ENCODE results near the gene ZNF518B.

Gene ZNF518B, protein sequence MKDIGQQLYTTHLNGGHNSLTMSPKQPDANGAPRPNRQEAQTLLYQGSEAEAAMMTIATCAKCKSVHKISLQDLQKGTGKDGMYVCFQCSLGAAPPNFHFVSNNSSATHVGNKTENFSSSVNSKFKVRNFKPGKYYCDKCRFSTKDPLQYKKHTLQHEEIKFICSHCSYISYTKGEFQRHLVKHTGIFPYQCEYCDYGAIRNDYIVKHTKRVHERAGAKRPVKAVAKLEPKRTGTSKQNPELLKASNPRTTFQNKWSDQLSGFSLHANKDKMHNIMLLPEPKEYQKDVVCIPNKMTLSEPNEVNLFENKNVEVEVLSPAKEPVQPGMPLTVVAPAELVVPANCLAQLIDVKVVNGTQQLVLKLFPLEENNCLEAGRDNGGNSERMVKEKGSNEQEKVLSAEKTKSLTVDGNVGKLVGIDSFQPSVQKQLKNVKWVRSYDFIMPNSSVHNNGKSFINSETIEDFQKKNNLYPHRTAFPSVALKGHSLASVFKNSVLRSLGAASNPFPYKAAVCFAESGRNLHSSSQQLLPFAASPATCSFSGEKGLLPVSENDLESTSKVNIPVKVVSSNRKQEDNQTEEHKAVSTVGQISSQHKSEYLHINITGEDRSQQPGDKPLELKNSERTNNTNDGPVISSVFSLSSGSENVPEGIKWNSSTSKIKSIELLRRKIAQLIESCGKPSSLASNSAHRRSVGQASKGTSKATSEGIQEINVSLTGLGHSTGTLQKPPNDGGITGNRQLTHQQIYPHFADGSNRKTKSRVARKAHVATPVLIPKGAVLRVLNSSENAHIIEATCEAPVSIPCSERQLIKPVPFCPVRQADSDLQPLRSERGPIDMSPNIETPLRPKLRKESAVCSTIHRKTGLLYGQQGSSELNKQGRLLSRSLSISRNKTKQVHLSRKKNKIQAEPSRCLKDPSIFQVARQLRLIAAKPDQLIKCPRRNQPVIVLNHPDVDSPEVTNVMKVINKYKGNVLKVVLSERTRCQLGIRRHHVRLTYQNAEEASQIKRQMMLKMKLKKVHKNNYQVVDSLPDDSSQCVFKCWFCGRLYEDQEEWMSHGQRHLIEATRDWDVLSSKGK

DNA sequence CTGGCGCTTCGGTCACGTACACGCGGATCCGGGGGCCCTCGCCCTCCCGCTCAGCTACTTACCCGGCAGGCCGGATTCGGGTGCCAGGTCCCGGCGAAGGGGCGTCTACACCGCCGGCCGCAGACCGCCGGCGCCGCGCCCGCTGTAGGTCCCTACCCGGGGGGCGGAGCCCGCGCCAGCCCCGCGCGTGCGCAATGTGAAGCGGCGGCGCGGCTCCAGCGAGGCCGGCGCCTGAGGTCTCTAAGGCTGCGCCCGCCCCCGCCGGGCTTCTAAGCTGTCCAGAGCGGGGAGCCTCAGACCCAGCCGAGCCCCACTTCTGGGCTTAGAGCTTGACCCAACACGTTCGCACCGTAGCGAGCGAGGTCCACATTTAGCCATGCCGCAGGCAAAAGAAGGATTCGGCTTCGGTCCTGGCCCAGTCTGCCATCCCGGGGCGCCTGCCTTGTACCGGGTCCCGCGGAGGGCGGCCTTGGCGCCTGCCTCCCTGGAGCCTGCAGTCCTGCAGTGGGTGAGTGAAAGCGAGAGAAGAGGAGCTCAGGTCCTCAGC, at the start of gene ZNF518B:
Gene ZNF518B (minus strand): TSS at position 172 of the 547 bp plus-strand sequence. CDS start 11,098 bp downstream, outside the sequence.
- DNase-seq = no peak

DNA sequence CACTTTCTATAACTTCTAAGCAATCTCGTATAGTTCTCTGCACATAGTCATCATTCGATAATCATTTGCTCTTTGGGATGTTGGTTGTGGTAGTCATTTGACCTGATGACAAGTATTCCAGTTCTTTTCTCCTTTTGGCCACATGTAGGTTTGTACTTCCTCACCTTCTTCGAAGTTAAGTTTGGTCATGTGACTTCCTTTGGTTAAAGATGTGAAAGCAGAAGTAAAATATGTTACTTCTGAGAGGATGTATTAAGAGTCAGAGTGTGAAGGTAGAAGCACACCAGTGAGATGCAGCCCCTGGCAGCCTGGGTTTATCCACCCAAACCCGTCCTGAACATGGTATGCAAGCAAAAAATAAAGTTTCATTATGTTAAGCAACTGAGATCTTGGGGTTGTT, 48.9 kb upstream of the ZNF518B start:
- no peak for DNase-seq

DNA sequence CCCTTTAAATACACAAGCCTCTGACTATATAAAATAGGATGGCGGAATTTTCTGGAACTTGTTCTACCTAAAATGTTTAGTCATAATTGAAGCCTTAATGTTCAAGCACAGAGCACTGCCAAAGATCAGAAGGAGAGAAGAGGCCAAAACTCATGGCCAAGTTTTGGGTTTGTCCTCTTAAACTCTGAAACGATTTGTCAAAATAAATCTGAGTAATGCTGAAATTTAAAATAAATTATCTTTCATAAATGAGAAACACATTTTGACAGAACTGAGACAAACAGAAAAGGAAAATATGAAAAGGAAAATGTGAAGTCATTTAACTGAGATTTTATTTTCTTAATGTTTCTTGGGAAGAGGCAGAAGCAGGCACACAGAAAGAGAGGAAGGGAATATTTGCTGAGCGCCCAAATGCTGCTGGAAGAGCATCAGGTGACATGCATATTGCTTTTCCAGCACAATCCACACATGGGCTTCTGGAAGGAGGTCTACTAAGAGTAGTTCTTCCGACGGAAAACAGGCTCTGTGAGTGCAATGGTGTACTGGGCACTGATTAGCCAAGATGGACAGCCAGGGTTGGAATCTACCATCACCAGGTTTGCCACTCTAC, 47.4 kb upstream of the ZNF518B start:
- no peak for DNase-seq

DNA sequence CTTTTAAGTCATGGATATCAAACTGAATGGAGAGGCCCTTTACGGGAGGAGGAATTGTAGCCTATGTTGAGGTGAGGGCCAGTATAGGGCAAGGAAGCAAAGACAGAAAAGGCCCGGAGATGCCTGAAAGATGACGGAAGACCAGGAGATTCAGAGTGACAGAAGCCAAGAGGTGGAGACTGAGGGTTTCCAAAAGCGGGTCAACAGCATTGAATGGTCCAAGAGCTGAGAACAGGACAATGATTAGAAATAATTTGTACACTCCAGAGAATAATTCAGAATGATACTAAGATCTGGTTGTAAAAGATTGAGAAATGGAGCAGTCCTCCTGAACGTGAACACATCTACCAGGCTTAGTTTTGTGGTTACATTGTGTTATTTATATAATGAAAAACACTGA, 45.5 kb upstream of the ZNF518B start:
- DNase-seq = no peak

DNA sequence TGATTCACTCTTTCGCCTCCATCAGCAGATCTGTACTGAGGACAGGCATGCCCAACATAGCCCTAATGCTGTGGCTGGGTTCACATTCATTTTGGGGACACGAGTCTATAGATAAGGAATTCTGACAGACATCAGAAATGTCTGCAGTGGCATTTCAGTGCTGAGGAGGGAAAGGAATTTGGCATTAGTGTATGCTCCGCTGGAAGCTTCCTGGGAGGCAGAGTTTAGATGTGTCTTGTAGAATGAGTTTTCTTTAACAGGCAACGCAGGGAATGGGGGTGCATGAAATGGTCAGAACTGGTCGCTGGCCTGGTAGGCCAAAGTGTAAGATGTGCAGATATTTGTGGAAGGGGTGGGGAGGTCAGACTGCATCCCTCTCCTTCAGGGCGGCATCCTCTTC, 43.5 kb upstream of the ZNF518B start:
- DNase-seq = no peak

DNA sequence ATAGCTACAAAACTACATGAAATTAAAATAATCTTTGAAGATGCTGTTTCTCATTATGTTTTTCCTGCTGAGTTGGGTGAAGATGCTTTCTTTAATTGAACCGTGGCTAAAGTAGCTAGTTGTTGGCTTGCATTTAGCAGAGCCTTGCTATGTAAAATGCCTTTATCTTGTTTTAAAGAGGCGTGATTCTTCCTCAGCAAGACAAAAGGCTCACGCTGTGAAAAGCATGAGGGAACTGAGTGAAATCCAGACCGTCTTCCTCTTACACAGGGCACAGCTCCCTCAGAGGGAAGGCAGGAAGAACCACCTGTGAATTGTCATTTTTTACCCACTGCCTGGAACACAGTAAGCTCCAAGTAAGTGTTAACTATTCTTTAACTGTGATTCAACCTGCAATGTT, 39.0 kb upstream of the ZNF518B start:
- DNase-seq = no peak

DNA sequence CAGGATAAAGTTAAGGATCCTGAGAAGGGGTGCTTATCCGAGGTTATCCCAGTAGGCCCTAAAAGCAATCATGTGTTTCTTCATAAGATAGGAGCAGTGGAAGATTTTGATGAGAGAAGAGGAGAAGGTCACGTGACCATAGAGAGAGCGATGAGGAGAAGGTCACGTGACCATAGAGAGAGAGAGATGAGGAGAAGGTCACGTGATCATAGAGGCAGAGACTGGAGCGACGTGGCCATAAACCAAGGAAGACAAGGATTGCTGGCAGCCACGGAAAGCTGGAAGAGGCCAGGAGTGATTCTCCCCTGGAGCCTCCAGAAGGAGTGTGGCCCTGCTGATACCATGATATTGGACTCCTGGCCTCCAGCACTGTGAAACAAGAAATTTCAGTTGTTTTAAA, 38.4 kb upstream of the ZNF518B start:
- no peak for DNase-seq

DNA sequence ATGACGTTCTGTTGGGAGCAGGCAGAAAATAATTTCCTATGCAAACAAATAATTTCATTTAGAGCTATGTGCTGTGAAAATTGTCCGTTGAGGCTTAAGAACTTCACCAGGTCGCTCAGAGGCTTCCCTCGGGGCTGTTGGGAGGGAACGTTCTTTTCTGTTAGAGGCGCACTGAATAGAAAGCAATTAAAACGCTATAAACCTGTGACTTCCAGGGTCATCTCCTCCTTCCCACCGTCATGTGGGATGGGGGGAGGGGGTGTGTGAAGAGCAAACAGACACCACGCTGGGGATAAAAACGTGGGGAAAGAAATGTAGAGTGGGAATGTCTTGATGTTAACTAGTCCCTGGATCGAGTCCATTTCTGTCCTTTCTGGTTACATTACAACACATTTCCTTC, 35.2 kb upstream of the ZNF518B start:
- DNase-seq = peak; percentile 19

DNA sequence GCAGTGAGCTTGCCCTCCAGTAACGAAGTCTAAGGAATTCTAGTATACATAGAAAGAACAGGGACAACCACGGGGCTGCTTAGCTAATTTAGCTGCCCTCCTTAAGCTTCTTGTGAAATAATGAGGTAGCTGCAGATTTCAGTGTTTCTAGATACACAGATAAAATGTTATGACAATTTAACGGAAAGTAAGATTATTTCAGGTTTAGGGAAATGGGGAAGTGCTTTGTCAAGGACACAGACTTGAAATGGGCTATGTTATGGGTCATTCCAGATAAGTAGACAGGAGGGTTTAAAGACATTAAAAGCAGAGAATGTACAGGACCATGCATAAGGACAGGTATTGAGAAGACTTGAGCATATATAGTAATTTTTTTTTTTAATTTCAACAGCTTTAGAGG, 34.2 kb upstream of the ZNF518B start:
- DNase-seq = no peak

DNA sequence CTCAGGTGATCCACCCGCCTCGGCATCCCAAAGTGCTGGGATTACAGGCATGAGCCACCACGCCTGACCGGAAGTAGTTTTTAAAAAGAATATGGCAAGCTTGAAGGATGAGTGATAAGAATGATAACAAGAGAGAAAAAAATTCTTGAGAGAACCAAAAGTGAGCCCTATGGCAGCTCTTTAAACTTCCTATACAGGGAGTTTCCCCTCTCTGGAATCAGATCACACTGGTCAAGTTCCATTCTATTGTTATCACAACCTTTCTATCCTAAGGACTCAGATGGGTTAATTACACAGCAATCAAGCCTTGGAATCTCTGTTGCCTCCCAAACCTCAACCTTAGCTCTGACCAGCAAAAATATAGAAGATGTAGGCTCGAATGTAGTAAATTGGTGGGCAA, 33.8 kb upstream of the ZNF518B start:
- DNase-seq = no peak

DNA sequence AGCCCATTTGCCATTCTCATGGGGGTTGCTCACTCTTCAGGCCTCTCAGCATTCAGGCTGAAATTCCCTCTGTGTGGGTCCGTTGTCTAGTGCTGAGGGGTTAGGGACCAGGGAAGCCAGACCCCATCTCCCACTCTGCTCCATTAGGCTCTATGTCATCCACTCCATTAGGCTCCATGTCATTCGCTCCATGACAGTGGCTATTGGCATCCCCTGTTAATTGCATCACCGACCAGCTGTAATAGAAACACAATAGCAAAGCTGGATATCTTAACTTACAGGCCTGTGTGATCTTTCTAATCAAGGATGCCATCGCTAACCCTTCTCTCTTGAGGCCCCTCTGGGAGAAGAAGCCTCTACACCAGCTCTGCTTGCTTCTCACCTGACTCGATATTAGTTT, 25.7 kb upstream of the ZNF518B start:
- no peak for DNase-seq

DNA sequence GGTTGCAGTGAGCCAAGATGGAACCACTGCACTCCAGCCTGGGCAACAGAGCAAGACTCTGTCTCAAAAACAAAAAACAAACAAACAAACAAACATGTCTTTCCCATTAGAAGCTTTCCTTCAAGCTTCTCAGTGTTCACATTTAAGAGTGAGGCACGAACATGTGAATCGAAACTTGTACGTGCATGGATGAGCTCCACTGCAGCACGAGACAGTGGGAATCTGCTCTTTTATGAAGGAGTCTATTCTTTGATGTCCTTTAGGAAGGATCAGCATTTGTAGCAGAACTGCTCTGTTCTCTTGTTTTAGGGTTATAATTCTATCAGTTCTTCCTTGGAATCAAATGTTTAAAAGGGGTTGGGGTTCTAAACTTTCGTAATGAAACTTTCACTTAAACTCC, 23.4 kb upstream of the ZNF518B start:
- DNase-seq = no peak

DNA sequence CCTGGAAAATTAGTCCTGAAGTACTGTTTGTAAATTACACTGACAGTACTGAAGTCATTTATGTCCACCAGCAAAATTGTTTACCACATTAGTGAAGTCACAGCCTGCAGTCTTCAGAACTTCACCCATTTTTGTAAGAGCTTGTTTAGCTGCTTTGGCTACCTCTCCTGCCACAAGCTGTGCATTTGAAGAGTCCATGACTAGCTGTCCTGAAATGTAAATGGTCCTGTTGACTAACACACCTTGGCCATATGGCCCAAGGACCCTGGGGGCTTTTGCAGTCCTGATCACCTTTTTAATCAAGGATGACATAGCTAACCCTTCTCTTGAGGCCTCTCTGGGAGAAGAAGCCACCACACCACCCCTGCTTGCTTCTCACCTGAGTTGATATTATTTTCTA, 21.4 kb upstream of the ZNF518B start:
- DNase-seq = no peak

DNA sequence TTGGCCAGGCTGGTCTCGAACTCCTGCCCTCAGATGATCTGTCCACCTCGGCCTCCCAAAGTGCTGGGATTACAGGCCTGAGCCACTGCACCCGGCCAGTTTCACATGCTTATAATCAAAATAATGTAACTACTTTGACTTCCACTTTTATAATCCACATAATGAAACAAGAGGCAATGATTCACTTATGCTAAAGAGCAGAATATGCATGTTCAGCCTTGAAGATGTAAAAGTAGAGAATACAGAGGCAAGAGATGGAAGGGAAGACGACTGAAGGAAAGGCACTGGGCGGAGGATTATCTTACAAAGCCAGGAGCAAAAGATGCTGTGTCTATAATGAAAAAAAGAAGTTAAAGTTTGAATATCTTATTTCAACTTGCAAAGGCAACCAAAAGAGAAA, 13.3 kb upstream of the ZNF518B start:
- no peak for DNase-seq

DNA sequence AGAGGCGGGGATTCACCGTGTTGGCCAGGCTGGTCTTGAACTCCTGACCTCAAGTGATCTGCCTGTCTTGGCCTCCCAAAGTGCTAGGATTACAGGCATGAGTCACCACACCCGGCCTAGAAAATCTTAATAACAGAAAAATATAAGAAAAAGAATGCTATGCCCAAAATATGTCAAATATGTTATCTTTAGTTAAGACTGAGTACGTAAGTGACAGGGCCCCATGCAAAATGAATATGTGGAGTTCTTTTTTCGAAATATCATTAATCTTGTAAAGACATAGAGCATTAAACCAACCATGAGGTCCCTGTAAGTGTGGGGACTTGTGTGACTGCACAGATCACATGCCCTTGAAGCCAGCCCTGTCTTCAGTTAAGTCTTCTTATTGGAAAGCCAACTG, 8.9 kb upstream of the ZNF518B start:
- no peak for DNase-seq

DNA sequence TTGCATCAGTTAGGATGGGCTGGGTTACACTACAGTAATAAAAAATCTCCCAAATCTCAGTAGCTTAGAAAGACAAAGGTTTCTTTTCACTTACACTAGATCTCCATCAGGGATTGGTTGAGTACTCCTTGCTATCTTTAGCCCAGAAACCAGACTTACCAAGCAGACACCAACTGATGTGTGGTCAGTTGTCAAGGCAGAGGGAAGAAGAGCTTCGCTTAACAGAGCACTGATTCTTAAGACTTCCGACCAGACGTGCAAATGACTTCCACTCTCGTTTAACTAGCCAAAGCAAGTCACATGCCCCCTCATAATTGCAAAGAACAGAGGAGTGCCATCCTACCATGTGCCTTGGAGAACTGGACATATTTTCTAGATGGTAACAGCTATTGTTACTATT, 5.7 kb upstream of the ZNF518B start:
- DNase-seq = no peak

DNA sequence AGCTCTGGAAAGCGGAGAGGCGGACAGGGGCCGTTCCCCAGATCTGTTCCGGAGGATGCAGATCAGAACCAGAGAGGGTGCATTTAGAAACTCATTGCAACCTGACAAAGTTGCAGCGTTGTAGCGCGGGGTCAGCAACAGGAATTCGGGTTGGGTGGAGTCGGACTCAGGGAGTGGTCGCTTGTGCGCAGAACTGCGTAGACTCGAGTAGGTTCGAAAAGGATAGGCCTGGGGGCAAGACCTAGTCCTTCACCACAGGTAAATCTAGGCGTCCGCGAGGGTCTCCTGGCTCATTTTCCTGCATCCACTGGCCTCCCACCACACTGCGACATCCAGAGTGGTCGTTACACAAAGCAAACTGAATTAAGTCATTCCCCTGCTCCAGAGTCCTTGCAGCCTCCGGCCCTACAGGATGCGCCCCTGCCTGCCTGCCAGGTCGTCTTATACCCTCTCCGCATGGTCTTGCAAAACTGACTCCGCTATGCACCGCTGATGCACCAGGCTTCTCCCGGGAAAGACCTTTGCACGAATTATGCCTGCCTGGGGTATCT, 4.7 kb upstream of the ZNF518B start:
- no peak for DNase-seq

DNA sequence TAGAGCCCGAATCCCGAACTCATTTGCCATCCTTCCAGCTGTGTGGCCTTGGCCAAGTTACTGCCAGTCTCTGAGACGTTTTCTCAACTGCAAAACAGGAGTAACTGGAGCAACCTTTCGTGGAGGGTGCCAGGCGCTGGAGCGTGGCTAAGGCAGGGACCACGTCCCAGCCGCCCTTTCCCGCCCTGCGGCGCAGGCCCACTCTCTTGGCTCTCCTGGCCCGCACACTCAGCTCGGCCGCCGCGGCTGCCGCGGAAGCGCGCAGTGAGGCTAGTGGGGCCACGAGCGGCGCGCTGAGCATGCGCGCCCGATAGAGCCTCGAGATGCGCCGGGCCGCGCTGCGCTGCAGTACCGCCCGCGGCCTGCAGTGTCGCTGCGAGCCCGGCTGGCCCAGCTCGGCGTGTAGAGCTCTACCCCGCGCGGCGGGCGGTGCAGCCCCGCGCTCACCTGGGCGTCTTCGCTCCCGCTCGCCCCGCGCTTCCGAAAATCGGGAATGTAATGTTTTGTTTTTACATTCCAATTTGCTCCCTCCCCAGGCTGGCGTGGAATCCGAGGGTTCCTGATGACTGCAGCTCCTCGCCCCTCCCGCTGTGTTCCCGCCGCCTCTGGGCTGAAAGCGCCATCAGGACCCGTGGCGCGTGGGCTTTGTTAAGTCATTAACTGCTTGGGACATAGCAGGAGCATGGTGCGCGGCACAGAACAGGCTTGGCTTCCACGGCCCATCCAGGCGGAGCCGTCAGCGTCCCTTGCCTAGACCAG, 4.0 kb upstream of the ZNF518B start:
- no peak for DNase-seq

DNA sequence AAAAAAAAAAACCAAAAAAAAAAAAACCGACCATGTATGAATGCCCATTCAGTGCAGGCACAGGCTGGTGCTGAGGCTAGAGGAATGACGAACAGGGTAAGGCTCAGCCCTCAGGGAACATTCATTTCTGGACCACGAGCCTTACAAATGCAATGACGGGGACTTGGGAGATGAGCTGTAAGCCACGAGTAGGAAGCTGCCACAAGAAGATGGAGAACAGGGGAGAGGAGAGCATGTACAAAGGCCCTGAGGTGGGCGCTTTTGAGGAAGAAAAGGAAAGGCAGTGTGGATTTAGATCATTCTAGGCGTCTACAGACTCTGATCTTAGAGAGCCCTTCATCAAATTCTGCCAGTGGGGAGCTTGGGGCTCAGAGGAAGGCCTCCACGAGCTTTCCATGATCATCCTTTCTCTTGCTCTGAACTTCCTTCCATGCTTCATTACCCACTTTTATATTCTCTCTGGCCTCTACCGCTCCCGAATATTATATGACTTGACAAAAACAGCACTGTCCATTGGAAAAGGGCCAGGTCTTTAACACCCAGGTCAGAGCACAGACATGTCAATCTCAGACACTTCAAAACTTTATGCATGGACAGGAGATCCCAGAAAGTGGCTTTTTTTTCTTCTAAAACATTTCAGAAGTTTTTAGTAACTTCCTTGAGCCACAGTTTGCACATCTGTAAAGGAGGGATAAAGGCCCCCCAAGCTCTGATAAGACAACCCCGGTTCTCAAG, 3.3 kb upstream of the ZNF518B start:
- DNase-seq = no peak

DNA sequence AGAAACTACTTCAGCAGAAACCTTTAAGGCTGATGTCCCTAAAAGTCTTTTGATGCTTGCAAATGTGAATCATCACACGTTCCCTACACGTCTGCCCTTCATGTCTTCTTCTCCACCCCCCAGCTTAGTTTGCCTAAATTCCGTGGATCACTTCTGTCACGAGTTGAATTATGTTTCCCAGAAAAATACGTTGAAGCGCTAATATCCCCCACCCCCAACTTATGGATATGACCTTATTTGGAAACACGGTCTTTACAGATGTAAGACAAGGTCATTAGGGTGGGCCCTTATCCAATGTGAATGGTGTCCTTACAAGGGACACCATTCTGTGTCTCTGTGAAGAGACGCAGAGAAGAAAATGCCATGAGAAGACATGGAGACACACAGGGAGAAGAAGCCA, 2.1 kb upstream of the ZNF518B start:
- DNase-seq = no peak

DNA sequence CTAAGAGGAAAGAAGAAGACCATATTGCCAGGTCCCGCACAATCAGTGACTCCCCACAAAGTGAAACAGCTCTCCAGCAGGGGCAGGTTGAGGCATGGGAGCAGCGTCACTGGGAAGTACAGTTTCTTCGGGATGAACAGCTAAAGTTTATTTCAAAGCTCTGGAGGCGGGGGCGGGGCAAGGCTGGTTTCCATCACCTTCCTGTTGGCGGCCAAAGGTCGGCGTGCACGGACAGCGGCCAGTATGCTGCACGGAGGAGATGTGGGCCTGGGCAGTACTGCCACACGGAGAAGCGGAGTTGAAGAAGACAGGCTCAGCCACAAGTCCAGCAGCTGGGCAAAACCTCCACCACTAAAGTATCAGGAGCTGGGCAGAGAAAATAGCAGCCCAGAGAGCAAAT, 951 bp upstream of the ZNF518B start:
- no peak for DNase-seq

Data from COR-L47 (cell line).